HepG2 (cell line): ENCODE results near the gene NFASC. TPM values are rescaled to one million over a fixed set of nuclear protein-coding genes. Genes with fewer than 3 reads are reported as not detected.

ENCODE experiments used
- ATAC-seq: fragments of 200-7000 bp; cut with Tn5 transposase; 3 replicates; pipeline ENCODE4 v1.9.1; 2020; ENCODE audit warnings: mild to moderate bottlenecking, moderate library complexity
- BruUV-seq: library from RNA; stranded (reverse); fragments of 400-500 nt; replicated peaks from 2 replicates; lab custom pipeline; 2021; lab: Mats Ljungman, UMichigan
- CTCF ChIA-PET: fragments of 300-600 bp; formaldehyde crosslinking; extraction: SDS; loops from one replicate; lab custom pipeline; 2021; ENCODE audit warnings: low total read pairs, inconsistent platforms, low intra/inter-chr PET ratio; lab: Yijun Ruan, JAX
- POLR2A ChIA-PET: fragments of 350-600 bp; sonication (Branson Sonifier 250); formaldehyde crosslinking; loops from one replicate; lab custom pipeline; 2020; ENCODE audit warnings: antibody characterized with exemption, inconsistent platforms; lab: Yijun Ruan, JAX
- DNase-seq: peaks from one replicate; pipeline ENCODE4 v3.0.0-alpha.2; 2015; ENCODE audit warnings: low spot score
- FAIRE-seq: peaks from 3 replicates; lab custom pipeline; 2011; peaks lifted over from hg19 to GRCh38; lab: Jason Lieb, UNC
- H2AFZ ChIP-seq: one replicate; pipeline ENCODE4 v1.6.1; 2011; ENCODE audit warnings: low read length, inconsistent platforms
- H3K27ac ChIP-seq: fragments of 300-600 bp; 3 replicates; pipeline ENCODE4 v1.8.0; 2011; ENCODE audit warnings: mixed run types, mild to moderate bottlenecking, mixed read lengths, low read length, inconsistent platforms; ENCODE audit not compliant: insufficient read depth; ENCODE audit errors: extremely low read length
- H3K27me3 ChIP-seq, 2 experiments: fragments of 200-600 bp in 1 of 2; 2 replicates in 1 of 2; 3 replicates in 1 of 2; pipeline versions ENCODE4 v1.6.0 to v1.8.0; 2011; ENCODE audit warnings: low read length in 2 of 2, mild to moderate bottlenecking in 2 of 2, moderate library complexity in 2 of 2, inconsistent platforms in 1 of 2; ENCODE audit not compliant: insufficient read depth in 2 of 2, control insufficient read depth in 1 of 2
- H3K36me3 ChIP-seq, 2 experiments: fragments of 200-600 bp in 1 of 2; replicated peaks in 1 of 2; 2 replicates in 1 of 2; 3 replicates in 1 of 2; pipeline versions ENCODE4 v1.5.1 to v1.8.0; 2011; ENCODE audit warnings: low read length in 2 of 2, inconsistent platforms in 1 of 2; ENCODE audit not compliant: insufficient read depth in 2 of 2, control insufficient read depth in 1 of 2
- H3K4me1 ChIP-seq: 2 replicates; pipeline ENCODE4 v1.5.1; 2012; ENCODE audit warnings: low read length, inconsistent platforms; ENCODE audit not compliant: insufficient read depth
- H3K4me2 ChIP-seq: 2 replicates; pipeline ENCODE4 v1.6.0; 2011; ENCODE audit warnings: low read depth, low read length, inconsistent platforms
- H3K4me3 ChIP-seq, 3 experiments: fragments of 200-600 bp in 1 of 3; sonication (generic), shearing (Covaris generic) in 1 of 3; replicated peaks in 1 of 3; 2 replicates each; pipeline ENCODE4 v1.5.1; 2011 to 2016; ENCODE audit warnings: low read length in 3 of 3, inconsistent platforms in 2 of 3, low read depth in 2 of 3, mild to moderate bottlenecking in 2 of 3, control low read depth in 1 of 3, mixed read lengths in 1 of 3; ENCODE audit not compliant: insufficient read depth in 1 of 3
- H3K79me2 ChIP-seq: one replicate; pipeline ENCODE4 v1.6.1; 2011; ENCODE audit warnings: low read length, inconsistent platforms; ENCODE audit not compliant: insufficient read depth
- H3K9ac ChIP-seq: 2 replicates; pipeline ENCODE4 v1.6.0; 2011; ENCODE audit warnings: mild to moderate bottlenecking, low read depth, low read length, inconsistent platforms; ENCODE audit not compliant: insufficient read depth
- H3K9me3 ChIP-seq: 2 replicates; pipeline ENCODE4 v1.5.1; 2012; ENCODE audit warnings: mild to moderate bottlenecking, low read length
- H4K20me1 ChIP-seq: 2 replicates; pipeline ENCODE4 v1.6.0; 2011; ENCODE audit warnings: inconsistent platforms, mild to moderate bottlenecking, low read length, moderate library complexity; ENCODE audit not compliant: insufficient read depth
- CEBPB ChIP-seq: IDR thresholded peaks from 2 replicates; pipeline ENCODE4 v1.6.1; 2011; ENCODE audit warnings: low read depth, low read length, improper control_type of control experiment, borderline replicate concordance
- HNF4A ChIP-seq: sonication (generic); formaldehyde crosslinking; IDR thresholded peaks from 2 replicates; pipeline ENCODE4 v1.4.0; 2020; ENCODE audit warnings: missing genetic modification reagents
- HNF4G ChIP-seq, 2 experiments: sonication (generic) in 1 of 2; formaldehyde crosslinking in 1 of 2; IDR thresholded peaks; 2 replicates each; pipeline versions ENCODE4 v1.4.0 to v1.6.1; 2011 to 2020; ENCODE audit warnings: borderline replicate concordance in 2 of 2, low read depth in 2 of 2, mild to moderate bottlenecking in 2 of 2, low read length in 1 of 2, missing genetic modification reagents in 1 of 2, moderate library complexity in 1 of 2
- HNRNPL ChIP-seq: fragments of 200-400 bp; formaldehyde crosslinking; IDR thresholded peaks from 2 replicates; pipeline ENCODE4 v1.6.1; 2017; ENCODE audit warnings: mild to moderate bottlenecking, low read depth, low read length
- LRRFIP1 ChIP-seq: sonication (generic); formaldehyde crosslinking; conservative IDR thresholded peaks from 2 replicates; pipeline ENCODE4 v1.4.0; 2020; ENCODE audit warnings: missing genetic modification reagents
- WGBS: methylation state at CpG from one replicate; pipeline ENCODE4 v1.1.6; 2017; ENCODE audit warnings: low lambda C conversion rate; 5-methylcytosine and 5-hydroxymethylcytosine counted together
- in situ Hi-C: cut with HindIII; loops from 2 replicates; pipeline ENCODE4 v1.10.0; 2017; ENCODE audit warnings: low pct_unique_long_range_greater_than_20kb; ENCODE audit not compliant: extremely low pct_ligation_motif_present
- intact Hi-C: fragments of 100-400 bp; cut with micrococcal nuclease; formaldehyde crosslinking; loops from one replicate; pipeline ENCODE4 v1.10.0; 2022; ENCODE audit not compliant: unreplicated experiment
- polyA plus RNA-seq, 8 experiments: library from polyadenylated mRNA; depleted of rRNA in 3 of 8; stranded (reverse) in 7 of 8; unstranded in 1 of 8; fragments of >200 nt; fragmentation: Illumina TruSeq in 4 of 8; extraction: Trizol in 4 of 8; gene quantifications; 2 replicates each; pipeline versions ENCODE4 v1.2.1 to v1.2.3, GENCODE V29; 2011 to 2016; ENCODE audit warnings: low read depth in 4 of 8, missing spikeins in 1 of 8, mixed read lengths in 1 of 8; ENCODE audit not compliant: insufficient read depth in 1 of 8
- total RNA-seq, 5 experiments: library from RNA; depleted of rRNA; stranded (reverse); fragments of >200 nt; fragmentation: Illumina TruSeq; extraction: Trizol; gene quantifications; 2 replicates each; pipeline ENCODE4 v1.2.3, GENCODE V29; 2016; ENCODE audit warnings: low read depth in 1 of 5

NFASC gene
- total and polyA plus RNA-seq, 2 of the 13 experiments (the other 11 are each of a cell fraction or from before 2014, with no cell fraction given): not detected

GRCh38 chr1:204885288-204885711 lies 14.6 kb downstream of the NFASC start:
- Histone ChIP-seq H4K20me1 (no peaks in the 10 kb centered on the region), H3K27me3 (peaks cover 0 to 18% of the 10 kb centered on the region in 2 experiments; a peak in 3 of 5 replicates), H3K4me3 (no peak overlapping the region), H3K9me3 (no peaks in the 10 kb centered on the region), H3K79me2 (no peaks in the 10 kb centered on the region), H3K4me2 (peak overlapping the region; percentile 41; the same call in 1 of the 2 replicates), H3K36me3 (no peaks in the 10 kb centered on the region), H3K9ac (no peak overlapping the region), H3K4me1 (peaks cover 29% of the 10 kb centered on the region), H3K27ac (no peak overlapping the region), H2AFZ (no peak overlapping the region)
- peak; percentile 63 for DNase-seq
- no TSS peak for BruUV-seq
- ATAC-seq: no peak; the same call in 2 of the 3 replicates
- intact Hi-C loops (loop anchor here (10.0 kb wide), 1 partner anchor 1170 kb away; no protein-coding TSS in a partner anchor), in situ Hi-C loops (no loop called here)
- ChIA-PET CTCF (interaction anchor here (1.5 kb wide), 1 partner anchor 56 kb away, joined by 3 read pairs; no protein-coding TSS in a partner anchor), POLR2A (no interaction called here)
- TF ChIP-seq HNF4A (CRISPR knock-in tag): peak; percentile 36
- 0 out of 2 replicates have a peak, but pooled peaks have one; percentile 56 for TF ChIP-seq HNRNPL
- TF ChIP-seq HNF4G (IDR thresholded peaks at IDR 0.05; ENCODE audit: borderline replicate concordance, low read depth, low read length): peak; percentile 34; the same call in 1 of the 2 replicates
- no peak for TF ChIP-seq HNF4G (CRISPR knock-in tag; IDR thresholded peaks at IDR 0.05; ENCODE audit: borderline replicate concordance, low read depth)
- no peak for TF ChIP-seq LRRFIP1
- peak; percentile 7; the same call in 1 of the 2 replicates for TF ChIP-seq CEBPB
- 3% methylated on average over 4 of the region's 4 CpGs for WGBS
- FAIRE-seq: no peak
